HepG2 (cell line): ENCODE data around the gene CRABP1. TPM values are rescaled to one million over a fixed set of nuclear protein-coding genes. Genes with fewer than 3 reads are reported as not detected.

Experiments
- ATAC-seq: fragments of 200-7000 bp; cut with Tn5 transposase; 3 replicates; pipeline ENCODE4 v1.9.1; 2020; ENCODE audit warnings: mild to moderate bottlenecking, moderate library complexity
- BruUV-seq: library from RNA; stranded (reverse); fragments of 400-500 nt; replicated peaks from 2 replicates; lab custom pipeline; 2021; lab: Mats Ljungman, UMichigan
- CTCF ChIA-PET: fragments of 300-600 bp; formaldehyde crosslinking; extraction: SDS; loops from one replicate; lab custom pipeline; 2021; ENCODE audit warnings: low total read pairs, inconsistent platforms, low intra/inter-chr PET ratio; lab: Yijun Ruan, JAX
- POLR2A ChIA-PET: fragments of 350-600 bp; sonication (Branson Sonifier 250); formaldehyde crosslinking; loops from one replicate; lab custom pipeline; 2020; ENCODE audit warnings: antibody characterized with exemption, inconsistent platforms; lab: Yijun Ruan, JAX
- DNase-seq: peaks from one replicate; pipeline ENCODE4 v3.0.0-alpha.2; 2015; ENCODE audit warnings: low spot score
- FAIRE-seq: peaks from 3 replicates; lab custom pipeline; 2011; peaks lifted over from hg19 to GRCh38; lab: Jason Lieb, UNC
- H2AFZ ChIP-seq: one replicate; pipeline ENCODE4 v1.6.1; 2011; ENCODE audit warnings: low read length, inconsistent platforms
- H3K27ac ChIP-seq: fragments of 300-600 bp; 3 replicates; pipeline ENCODE4 v1.8.0; 2011; ENCODE audit warnings: mixed run types, mild to moderate bottlenecking, mixed read lengths, low read length, inconsistent platforms; ENCODE audit not compliant: insufficient read depth; ENCODE audit errors: extremely low read length
- H3K27me3 ChIP-seq, 2 experiments: fragments of 200-600 bp in 1 of 2; 2 replicates in 1 of 2; 3 replicates in 1 of 2; pipeline versions ENCODE4 v1.6.0 to v1.8.0; 2011; ENCODE audit warnings: low read length in 2 of 2, mild to moderate bottlenecking in 2 of 2, moderate library complexity in 2 of 2, inconsistent platforms in 1 of 2; ENCODE audit not compliant: insufficient read depth in 2 of 2, control insufficient read depth in 1 of 2
- H3K36me3 ChIP-seq, 2 experiments: fragments of 200-600 bp in 1 of 2; replicated peaks in 1 of 2; 2 replicates in 1 of 2; 3 replicates in 1 of 2; pipeline versions ENCODE4 v1.5.1 to v1.8.0; 2011; ENCODE audit warnings: low read length in 2 of 2, inconsistent platforms in 1 of 2; ENCODE audit not compliant: insufficient read depth in 2 of 2, control insufficient read depth in 1 of 2
- H3K4me1 ChIP-seq: 2 replicates; pipeline ENCODE4 v1.5.1; 2012; ENCODE audit warnings: low read length, inconsistent platforms; ENCODE audit not compliant: insufficient read depth
- H3K4me2 ChIP-seq: 2 replicates; pipeline ENCODE4 v1.6.0; 2011; ENCODE audit warnings: low read depth, low read length, inconsistent platforms
- H3K4me3 ChIP-seq, 3 experiments: fragments of 200-600 bp in 1 of 3; sonication (generic), shearing (Covaris generic) in 1 of 3; replicated peaks in 1 of 3; 2 replicates each; pipeline ENCODE4 v1.5.1; 2011 to 2016; ENCODE audit warnings: low read length in 3 of 3, inconsistent platforms in 2 of 3, low read depth in 2 of 3, mild to moderate bottlenecking in 2 of 3, control low read depth in 1 of 3, mixed read lengths in 1 of 3; ENCODE audit not compliant: insufficient read depth in 1 of 3
- H3K79me2 ChIP-seq: one replicate; pipeline ENCODE4 v1.6.1; 2011; ENCODE audit warnings: low read length, inconsistent platforms; ENCODE audit not compliant: insufficient read depth
- H3K9ac ChIP-seq: 2 replicates; pipeline ENCODE4 v1.6.0; 2011; ENCODE audit warnings: mild to moderate bottlenecking, low read depth, low read length, inconsistent platforms; ENCODE audit not compliant: insufficient read depth
- H3K9me3 ChIP-seq: 2 replicates; pipeline ENCODE4 v1.5.1; 2012; ENCODE audit warnings: mild to moderate bottlenecking, low read length
- H4K20me1 ChIP-seq: 2 replicates; pipeline ENCODE4 v1.6.0; 2011; ENCODE audit warnings: inconsistent platforms, mild to moderate bottlenecking, low read length, moderate library complexity; ENCODE audit not compliant: insufficient read depth
- CBX2 ChIP-seq, 2 experiments: fragments of 200-600 bp in 1 of 2; sonication (generic); formaldehyde crosslinking in 1 of 2; IDR thresholded peaks; 2 replicates each; pipeline versions ENCODE4 v1.7.0 to v1.8.1; 2018 to 2022; ENCODE audit warnings: low read depth in 2 of 2, low read length in 1 of 2, mild to moderate bottlenecking in 1 of 2, missing genetic modification reagents in 1 of 2
- ETV5 ChIP-seq: IDR thresholded peaks from 2 replicates; pipeline ENCODE4 v1.6.1; 2018; ENCODE audit warnings: missing biosample characterization, missing genetic modification reagents, inconsistent platforms, borderline replicate concordance
- HNRNPLL ChIP-seq: fragments of 200-400 bp; formaldehyde crosslinking; IDR thresholded peaks from 2 replicates; pipeline ENCODE4 v1.6.1; 2017; ENCODE audit warnings: mild to moderate bottlenecking, low read depth, low read length; ENCODE audit not compliant: poor library complexity, severe bottlenecking
- KLF12 ChIP-seq: sonication (generic); formaldehyde crosslinking; IDR thresholded peaks from 2 replicates; pipeline ENCODE4 v1.4.0; 2020; ENCODE audit warnings: missing genetic modification reagents, borderline replicate concordance
- LCORL ChIP-seq, 2 experiments: fragments of 450-650 bp in 1 of 2; sonication (generic) in 1 of 2; formaldehyde crosslinking in 1 of 2; IDR thresholded peaks; 2 replicates each; pipeline versions ENCODE4 v1.5.0 to v1.6.1; 2017 to 2020; ENCODE audit warnings: antibody characterized with exemption in 1 of 2, missing genetic modification reagents in 1 of 2
- MTF2 ChIP-seq: sonication (generic); formaldehyde crosslinking; IDR thresholded peaks from 2 replicates; pipeline ENCODE4 v1.5.0; 2020; ENCODE audit warnings: missing genetic modification reagents, borderline replicate concordance
- POLR2AphosphoS2 ChIP-seq: IDR thresholded peaks from 2 replicates; pipeline ENCODE4 v1.6.1; 2011; ENCODE audit warnings: low read depth, low read length, improper control_type of control experiment
- REXO4 ChIP-seq: sonication (generic); formaldehyde crosslinking; IDR thresholded peaks from 2 replicates; pipeline ENCODE4 v1.8.0; 2022; ENCODE audit warnings: missing genetic modification reagents, mild to moderate bottlenecking, borderline replicate concordance
- SCMH1 ChIP-seq: sonication (generic); formaldehyde crosslinking; IDR thresholded peaks from 2 replicates; pipeline ENCODE4 v1.9.0; 2021; ENCODE audit warnings: missing genetic modification reagents, mild to moderate bottlenecking, borderline replicate concordance
- WGBS: methylation state at CpG from one replicate; pipeline ENCODE4 v1.1.6; 2017; ENCODE audit warnings: low lambda C conversion rate; 5-methylcytosine and 5-hydroxymethylcytosine counted together
- in situ Hi-C: cut with HindIII; loops from 2 replicates; pipeline ENCODE4 v1.10.0; 2017; ENCODE audit warnings: low pct_unique_long_range_greater_than_20kb; ENCODE audit not compliant: extremely low pct_ligation_motif_present
- intact Hi-C: fragments of 100-400 bp; cut with micrococcal nuclease; formaldehyde crosslinking; loops from one replicate; pipeline ENCODE4 v1.10.0; 2022; ENCODE audit not compliant: unreplicated experiment
- polyA plus RNA-seq, 8 experiments: library from polyadenylated mRNA; depleted of rRNA in 3 of 8; stranded (reverse) in 7 of 8; unstranded in 1 of 8; fragments of >200 nt; fragmentation: Illumina TruSeq in 4 of 8; extraction: Trizol in 4 of 8; gene quantifications; 2 replicates each; pipeline versions ENCODE4 v1.2.1 to v1.2.3, GENCODE V29; 2011 to 2016; ENCODE audit warnings: low read depth in 4 of 8, missing spikeins in 1 of 8, mixed read lengths in 1 of 8; ENCODE audit not compliant: insufficient read depth in 1 of 8
- total RNA-seq, 5 experiments: library from RNA; depleted of rRNA; stranded (reverse); fragments of >200 nt; fragmentation: Illumina TruSeq; extraction: Trizol; gene quantifications; 2 replicates each; pipeline ENCODE4 v1.2.3, GENCODE V29; 2016; ENCODE audit warnings: low read depth in 1 of 5
- TF ChIP-seq, protein P1 (sequence below): sonication (generic); formaldehyde crosslinking; IDR thresholded peaks from 2 replicates; pipeline ENCODE4 v1.4.0; 2020; ENCODE audit warnings: missing genetic modification reagents

Gene CRABP1
- total and polyA plus RNA-seq, 2 of the 13 experiments (the other 11 are each of a cell fraction or from before 2014, with no cell fraction given), result not detected

DNA sequence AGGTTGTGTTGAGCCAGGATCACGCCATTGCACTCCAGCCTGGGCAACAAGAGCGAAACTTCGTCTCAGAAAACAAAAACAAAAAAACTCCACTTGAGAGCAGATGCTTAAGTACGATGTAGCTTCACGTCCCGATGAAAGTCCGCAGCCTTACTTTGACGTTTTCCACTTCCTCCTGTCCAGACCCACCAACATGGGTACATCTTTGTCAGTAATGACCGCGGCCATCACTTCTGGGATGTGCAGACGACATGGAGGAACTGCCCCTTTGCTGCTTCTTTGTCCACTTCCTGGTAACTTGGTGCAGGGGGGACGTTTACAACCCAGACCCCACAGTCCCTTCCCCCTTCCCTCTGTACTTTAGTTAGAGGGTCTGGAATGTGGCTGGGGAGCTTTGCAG lies 48.7 kb downstream of the CRABP1 start:
- DNase-seq (no peak), ATAC-seq (no peak), FAIRE-seq (no peak)
- H4K20me1 ChIP-seq, result no peaks in the 10 kb centered on the region
- no peaks in the 10 kb centered on the region for H3K79me2 ChIP-seq
- in situ Hi-C loops, result no loop called here
- BruUV-seq, result no TSS peak
- peaks cover 0 to 5% of the 10 kb centered on the region in 2 experiments; a peak in 1 of 5 replicates for H3K27me3 ChIP-seq
- no peak overlapping the region for H3K9ac ChIP-seq
- no peak overlapping the region for H3K4me2 ChIP-seq
- no peaks in the 10 kb centered on the region for H3K4me1 ChIP-seq
- no peak overlapping the region for H3K27ac ChIP-seq
- H3K9me3 ChIP-seq, result no peaks in the 10 kb centered on the region
- intact Hi-C loops, result no loop called here
- H2AFZ ChIP-seq, result no peak overlapping the region
- no peaks in the 10 kb centered on the region for H3K36me3 ChIP-seq
- POLR2A ChIA-PET, result no interaction called here
- CTCF ChIA-PET, result no interaction called here
- 73% methylated on average over 12 of the region's 12 CpGs for WGBS
- no peak overlapping the region for H3K4me3 ChIP-seq
- TF ChIP-seq REXO4, result no peak
- TF ChIP-seq HNRNPLL, result no peak
- no peak for TF ChIP-seq POLR2AphosphoS2
- TF ChIP-seq, protein P1, sequence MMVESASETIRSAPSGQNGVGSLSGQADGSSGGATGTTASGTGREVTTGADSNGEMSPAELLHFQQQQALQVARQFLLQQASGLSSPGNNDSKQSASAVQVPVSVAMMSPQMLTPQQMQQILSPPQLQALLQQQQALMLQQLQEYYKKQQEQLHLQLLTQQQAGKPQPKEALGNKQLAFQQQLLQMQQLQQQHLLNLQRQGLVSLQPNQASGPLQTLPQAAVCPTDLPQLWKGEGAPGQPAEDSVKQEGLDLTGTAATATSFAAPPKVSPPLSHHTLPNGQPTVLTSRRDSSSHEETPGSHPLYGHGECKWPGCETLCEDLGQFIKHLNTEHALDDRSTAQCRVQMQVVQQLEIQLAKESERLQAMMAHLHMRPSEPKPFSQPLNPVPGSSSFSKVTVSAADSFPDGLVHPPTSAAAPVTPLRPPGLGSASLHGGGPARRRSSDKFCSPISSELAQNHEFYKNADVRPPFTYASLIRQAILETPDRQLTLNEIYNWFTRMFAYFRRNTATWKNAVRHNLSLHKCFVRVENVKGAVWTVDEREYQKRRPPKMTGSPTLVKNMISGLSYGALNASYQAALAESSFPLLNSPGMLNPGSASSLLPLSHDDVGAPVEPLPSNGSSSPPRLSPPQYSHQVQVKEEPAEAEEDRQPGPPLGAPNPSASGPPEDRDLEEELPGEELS (CRISPR knock-in tag), result no peak
- TF ChIP-seq CBX2 (IDR thresholded peaks at IDR 0.05; ENCODE audit: low read depth, low read length), result no peak
- no peak for TF ChIP-seq CBX2 (CRISPR knock-in tag; IDR thresholded peaks at IDR 0.05; ENCODE audit: low read depth)
- TF ChIP-seq ETV5 (CRISPR knock-in tag), result no peak
- TF ChIP-seq MTF2, result no peak
- TF ChIP-seq LCORL (IDR thresholded peaks at IDR 0.05), result no peak
- no peak for TF ChIP-seq LCORL (CRISPR knock-in tag; IDR thresholded peaks at IDR 0.05)
- TF ChIP-seq KLF12, result no peak
- TF ChIP-seq SCMH1 (CRISPR knock-in tag), result no peak
